Common myeloid progenitor, CD34-positive (primary cell): ENCODE measurements around the gene PRDM13.
A peak's percentile ranks its signal among the peaks of the same experiment; 100 is the strongest.

Experiments
- CTCF ChIA-PET: fragments of 350-600 bp; sonication (Branson Sonifier 250); formaldehyde crosslinking; loops from one replicate; lab custom pipeline; 2021; ENCODE audit warnings: antibody characterized with exemption; lab: Charles Lee
- POLR2A ChIA-PET: fragments of 350-600 bp; sonication (Branson Sonifier 250); formaldehyde crosslinking; loops from one replicate; lab custom pipeline; 2021; ENCODE audit warnings: antibody characterized with exemption; lab: Charles Lee
- DNase-seq, 3 donors: peaks; one replicate each; pipeline versions ENCODE4 v3.0.0 to v3.0.0-alpha.2; 2013
- H3K27ac ChIP-seq, 2 experiments: 1 replicate in 1 of 2; 2 replicates in 1 of 2; pipeline ENCODE4 v1.7.0; 2013; ENCODE audit warnings: inconsistent platforms in 2 of 2, low read length in 2 of 2, mild to moderate bottlenecking in 2 of 2, low read depth in 1 of 2, moderate library complexity in 1 of 2; ENCODE audit not compliant: severe bottlenecking in 2 of 2, insufficient read depth in 1 of 2, poor library complexity in 1 of 2
- H3K27me3 ChIP-seq, 5 experiments: replicated peaks in 2 of 5; 1 replicate in 3 of 5; 2 replicates in 2 of 5; pipeline versions ENCODE4 v1.6.1 to v1.7.0; 2013; ENCODE audit warnings: low read length in 4 of 5, mild to moderate bottlenecking in 2 of 5, moderate library complexity in 2 of 5, inconsistent platforms in 1 of 5; ENCODE audit not compliant: insufficient read depth in 5 of 5, control insufficient read depth in 4 of 5
- H3K36me3 ChIP-seq, 4 experiments: 1 replicate in 2 of 4; 2 replicates in 2 of 4; pipeline versions ENCODE4 v1.6.1 to v1.7.0; 2013; ENCODE audit warnings: low read length in 3 of 4, control low read depth in 1 of 4, mild to moderate bottlenecking in 1 of 4; ENCODE audit not compliant: control insufficient read depth in 4 of 4, insufficient read depth in 4 of 4
- H3K4me1 ChIP-seq, 4 experiments: 1 replicate in 3 of 4; 2 replicates in 1 of 4; pipeline versions ENCODE4 v1.6.1 to v1.7.1; 2013; ENCODE audit warnings: low read length in 3 of 4, mild to moderate bottlenecking in 3 of 4, control low read depth in 1 of 4, inconsistent platforms in 1 of 4, moderate library complexity in 1 of 4; ENCODE audit not compliant: control insufficient read depth in 4 of 4, insufficient read depth in 4 of 4; ENCODE audit errors: control extremely low read depth in 1 of 4
- H3K4me3 ChIP-seq, 7 experiments: 1 replicate in 4 of 7; 2 replicates in 3 of 7; pipeline versions ENCODE4 v1.5.1 to v1.7.0; 2013; ENCODE audit warnings: mild to moderate bottlenecking in 7 of 7, low read length in 6 of 7, moderate library complexity in 6 of 7, inconsistent platforms in 2 of 7, low read depth in 2 of 7, control low read depth in 1 of 7; ENCODE audit not compliant: insufficient read depth in 4 of 7, control insufficient read depth in 1 of 7; ENCODE audit errors: extremely low read depth in 1 of 7
- H3K9me3 ChIP-seq, 5 experiments: 1 replicate in 4 of 5; 2 replicates in 1 of 5; pipeline versions ENCODE4 v1.6.1 to v1.7.1; 2013; ENCODE audit warnings: low read length in 4 of 5, mild to moderate bottlenecking in 2 of 5, inconsistent platforms in 1 of 5, low read depth in 1 of 5, moderate library complexity in 1 of 5; ENCODE audit not compliant: control insufficient read depth in 4 of 5, insufficient read depth in 2 of 5; ENCODE audit errors: control extremely low read depth in 1 of 5
- WGBS: methylation state at CpG from one replicate; pipeline ENCODE4 v1.1.5; 2013; ENCODE audit not compliant: insufficient coverage; 5-methylcytosine and 5-hydroxymethylcytosine counted together

The PRDM13 gene

GRCh38 chr6:99603421-99604165 lies 3.0 kb upstream of the PRDM13 start:
- 1% methylated on average over 49 of the region's 55 CpGs for WGBS
- peak in 2 of 3 donors; percentile 53 to 61 for DNase-seq
- H3K36me3 ChIP-seq: no peaks in the 10 kb centered on the region
- ChIA-PET POLR2A (no interaction called here), CTCF (interaction anchor here (1.0 to 2.3 kb wide), 2 partner anchors 13 to 15 kb away, joined by 4 to 11 read pairs; no protein-coding TSS in a partner anchor)
- peak overlapping the region in 5 of 7 experiments; percentile 14 to 57 (median 36) for H3K4me3 ChIP-seq
- peaks cover 19 to 98% (median 69%) of the 10 kb centered on the region in 5 experiments for H3K27me3 ChIP-seq
- H3K9me3 ChIP-seq: no peaks in the 10 kb centered on the region
- no peak overlapping the region for H3K27ac ChIP-seq
- H3K4me1 ChIP-seq: peaks cover 0 to 15% (median 12%) of the 10 kb centered on the region in 4 experiments

GRCh38 chr6:99604166-99605073 lies 2.2 kb upstream of the PRDM13 start:
- ChIA-PET CTCF (interaction anchor here (0.9 to 2.3 kb wide), 6 partner anchors 12 to 28 kb away, joined by 3 to 11 read pairs (median 5); no protein-coding TSS in a partner anchor), POLR2A (no interaction called here)
- Histone ChIP-seq H3K27ac (no peak overlapping the region), H3K9me3 (no peaks in the 10 kb centered on the region), H3K4me3 (peak overlapping the region in 2 of 7 experiments; percentile 14 to 57), H3K4me1 (peaks cover 0 to 15% (median 12%) of the 10 kb centered on the region in 4 experiments), H3K36me3 (no peaks in the 10 kb centered on the region), H3K27me3 (peaks cover 21 to 98% (median 74%) of the 10 kb centered on the region in 5 experiments)
- 9% methylated on average over 21 of the region's 31 CpGs for WGBS
- peak in 1 of 3 donors; percentile 22 for DNase-seq

GRCh38 chr6:99605074-99605734 lies 1.4 kb upstream of the PRDM13 start:
- 11% methylated on average over 16 of the region's 20 CpGs for WGBS
- Histone ChIP-seq H3K27ac (no peak overlapping the region), H3K4me3 (no peak overlapping the region), H3K4me1 (peaks cover 3 to 22% (median 14%) of the 10 kb centered on the region in 4 experiments), H3K36me3 (no peaks in the 10 kb centered on the region), H3K9me3 (peaks cover 0 to 2% (median 0%) of the 10 kb centered on the region in 5 experiments), H3K27me3 (peaks cover 21 to 99% (median 75%) of the 10 kb centered on the region in 5 experiments)
- POLR2A ChIA-PET: no interaction called here
- DNase-seq: peak in 1 of 3 donors; percentile 36
- CTCF ChIA-PET: interaction anchor here (0.6 to 2.3 kb wide), 7 partner anchors 9 to 215 kb away, joined by 3 to 11 read pairs (median 3); no protein-coding TSS in a partner anchor

GRCh38 chr6:99605911-99606655 lies 550 bp upstream of the PRDM13 start:
- Histone ChIP-seq H3K9me3 (peaks cover 0 to 2% (median 0%) of the 10 kb centered on the region in 5 experiments), H3K27me3 (peaks cover 25 to 100% (median 70%) of the 10 kb centered on the region in 5 experiments), H3K4me3 (no peak overlapping the region), H3K27ac (no peak overlapping the region), H3K36me3 (no peaks in the 10 kb centered on the region), H3K4me1 (peaks cover 8 to 29% (median 16%) of the 10 kb centered on the region in 4 experiments)
- ChIA-PET CTCF (interaction anchor here (0.8 to 4.0 kb wide), 5 partner anchors 14 to 215 kb away, joined by 3 to 15 read pairs (median 6); no protein-coding TSS in a partner anchor), POLR2A (no interaction called here)
- DNase-seq: peak in 1 of 3 donors; percentile 5
- WGBS: 12% methylated on average over 6 of the region's 16 CpGs

- peaks cover 0 to 2% (median 0%) of the 10 kb centered on the region in 5 experiments for H3K9me3 ChIP-seq
- ChIA-PET CTCF (interaction anchor here (0.7 to 4.0 kb wide), 4 partner anchors 9 to 34 kb away, joined by 3 to 15 read pairs (median 4); no protein-coding TSS in a partner anchor), POLR2A (no interaction called here)
- H3K27me3 ChIP-seq: peaks cover 36 to 100% (median 70%) of the 10 kb centered on the region in 5 experiments
- no peak overlapping the region for H3K27ac ChIP-seq
- no peak for DNase-seq
- peaks cover 9 to 32% (median 19%) of the 10 kb centered on the region in 4 experiments for H3K4me1 ChIP-seq
- WGBS: 9% methylated on average over 22 of the region's 34 CpGs
- no peaks in the 10 kb centered on the region for H3K36me3 ChIP-seq
- H3K4me3 ChIP-seq: no peak overlapping the region
Measured at GRCh38 chr6:99607416-99608036, 893 bp downstream of the PRDM13 start.
